Measurements from ENCODE around the gene VANGL2.
A peak's percentile ranks its signal among the peaks of the same experiment; 100 is the strongest.

Gene VANGL2

GRCh38 chr1:160406131-160406968, 6.0 kb downstream of the VANGL2 start:
- no peak for DNase-seq

- no peak for DNase-seq
Measured at GRCh38 chr1:160407839-160408801, 7.8 kb downstream of the VANGL2 start.

- DNase-seq: no peak
Measured at GRCh38 chr1:160408864-160409263, 8.5 kb downstream of the VANGL2 start.

GRCh38 chr1:160409486-160409885, 9.1 kb downstream of the VANGL2 start:
- DNase-seq: no peak

- DNase-seq: no peak
Measured at GRCh38 chr1:160410406-160411005, 10.1 kb downstream of the VANGL2 start.

GRCh38 chr1:160411271-160412027, 11.1 kb downstream of the VANGL2 start:
- no peak for DNase-seq

- DNase-seq: no peak
Measured at GRCh38 chr1:160412028-160412362, 11.6 kb downstream of the VANGL2 start.

- no peak for DNase-seq
Measured at GRCh38 chr1:160413716-160414115, 13.4 kb downstream of the VANGL2 start.

GRCh38 chr1:160414881-160415280, 14.5 kb downstream of the VANGL2 start:
- DNase-seq: no peak

GRCh38 chr1:160415696-160416290, 15.4 kb downstream of the VANGL2 start:
- no peak for DNase-seq

GRCh38 chr1:160416369-160416768, 16.0 kb downstream of the VANGL2 start:
- peak; percentile 63 for DNase-seq

GRCh38 chr1:160418483-160418882, 18.1 kb downstream of the VANGL2 start:
- DNase-seq: no peak

- DNase-seq: no peak
Measured at GRCh38 chr1:160419150-160419837, 18.9 kb downstream of the VANGL2 start.

GRCh38 chr1:160419838-160420169, 19.4 kb downstream of the VANGL2 start:
- no peak for DNase-seq

- DNase-seq: peak; percentile 43
Measured at GRCh38 chr1:160420881-160421842, 20.8 kb downstream of the VANGL2 start.

GRCh38 chr1:160421881-160422280, 21.5 kb downstream of the VANGL2 start:
- DNase-seq: no peak

GRCh38 chr1:160423966-160424365, 23.6 kb downstream of the VANGL2 start:
- no peak for DNase-seq

- DNase-seq: no peak
Measured at GRCh38 chr1:160425847-160426246, 25.5 kb downstream of the VANGL2 start.

- DNase-seq: no peak
Measured at GRCh38 chr1:160427625-160428024, 27.3 kb downstream of the VANGL2 start.

GRCh38 chr1:160428053-160428452, 27.7 kb downstream of the VANGL2 start:
- DNase-seq: no peak

- DNase-seq: peak; percentile 74
Measured at GRCh38 chr1:160428655-160429054, 28.3 kb downstream of the VANGL2 start.

Data from hematopoietic multipotent progenitor cell treated with erythropoietin and hydrocortisone succinate and interleukin-3 and kit ligand, for 4 days (in vitro differentiated cells).